HT1080 (cell line): Measurements from ENCODE around the gene ULBP3. TPM values are rescaled to one million over a fixed set of nuclear protein-coding genes. Genes with fewer than 3 reads are reported as not detected.
"Not testable (repeated sequence)": the region's sequence is repeated elsewhere in the genome, so short reads cannot be mapped to it uniquely, and the experiment has no call there.

Experiments
- DNase-seq: peaks from one replicate; pipeline ENCODE4 v3.0.0-alpha.2; 2015; ENCODE audit warnings: low read depth
- total RNA-seq: library from RNA; depleted of rRNA; stranded (reverse); fragments of >200 nt; shearing (Covaris generic); gene quantifications from 2 replicates; pipeline ENCODE4 v1.2.3, GENCODE V29; 2014; rRNA removed

The ULBP3 gene
- total RNA-seq, 1 experiment from 2014 or later = 18.3 TPM

GRCh38 chr6:150017186-150017521 lies 51.8 kb downstream of the ULBP3 start:
- not testable (repeated sequence) for DNase-seq

- peak; percentile 59 for DNase-seq
Measured at GRCh38 chr6:150016324-150017185, 52.4 kb downstream of the ULBP3 start.

GRCh38 chr6:150015281-150016001 lies 53.5 kb downstream of the ULBP3 start:
- DNase-seq = peak; percentile 10

GRCh38 chr6:150014623-150015280 lies 54.2 kb downstream of the ULBP3 start:
- not testable (repeated sequence) for DNase-seq

GRCh38 chr6:150013785-150014622 lies 54.9 kb downstream of the ULBP3 start:
- not testable (repeated sequence) for DNase-seq

GRCh38 chr6:150012846-150013784 lies 55.8 kb downstream of the ULBP3 start:
- not testable (repeated sequence) for DNase-seq

Other genes with a start within 250 kb of the ULBP3 start
- gene LRP11, start 204.8 kb downstream of the ULBP3 start, total RNA-seq = 17.4 and 17.7 TPM in 2 replicates
- gene RAET1E, start 171.0 kb downstream of the ULBP3 start, total RNA-seq = 11.3 and 14.6 TPM in 2 replicates
- 1.6 and 2.4 TPM in 2 replicates for gene RAET1G, start 146.0 kb downstream of the ULBP3 start, total RNA-seq
- 11.6 and 12.2 TPM in 2 replicates for gene ULBP2, start 127.1 kb downstream of the ULBP3 start, total RNA-seq
- not detected in 2 replicates for gene ULBP1, start 105.2 kb downstream of the ULBP3 start, total RNA-seq
- not detected in 2 replicates for gene RAET1L, start 43.6 kb downstream of the ULBP3 start, total RNA-seq
- gene PPP1R14C, start 73.9 kb upstream of the ULBP3 start, total RNA-seq = 0.66 and 0.80 TPM in 2 replicates